ENCODE results near the gene BCL10. TPM values are rescaled to one million over a fixed set of nuclear protein-coding genes. Genes with fewer than 3 reads are reported as not detected.

BCL10 gene
- total RNA-seq, 1 donor from 2014 or later, result 54.9 TPM

DNA sequence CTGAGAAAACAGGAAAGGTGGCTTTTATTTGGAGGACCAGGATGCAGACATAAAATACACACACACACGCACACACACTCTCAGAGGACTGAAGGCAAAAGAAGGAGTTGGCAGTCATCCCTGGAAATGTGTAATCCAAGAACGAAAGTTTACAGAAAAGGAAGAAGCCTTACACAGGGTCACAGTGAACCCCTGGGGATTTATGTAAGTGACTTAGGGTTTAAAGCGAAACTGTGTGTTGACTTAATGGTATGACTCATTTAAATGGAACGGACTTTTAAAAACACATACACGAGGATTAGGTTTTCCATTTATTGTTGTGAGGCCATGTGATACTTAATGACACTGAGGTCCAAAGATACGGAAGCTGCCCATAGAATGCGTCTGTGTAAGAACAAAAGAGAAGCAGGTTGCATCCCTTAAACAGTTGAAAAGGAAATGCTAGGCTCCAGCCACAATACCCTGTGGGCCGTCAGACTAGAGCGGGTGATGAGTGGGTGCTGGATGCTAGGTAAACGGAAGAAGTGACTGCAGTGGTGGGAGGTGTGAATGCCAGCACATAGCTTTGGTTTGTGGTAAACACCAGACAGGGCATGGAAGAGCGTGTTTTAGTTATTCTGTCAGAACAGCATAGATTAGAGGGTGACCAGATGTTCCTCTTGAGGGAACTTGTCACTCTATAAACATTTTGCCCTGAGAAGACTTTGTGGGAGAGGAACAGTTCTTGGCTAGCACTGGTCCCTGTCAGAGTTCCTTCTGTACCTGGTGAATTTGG is 21.6 kb upstream of the BCL10 start:
- peak; percentile 100 for DNase-seq (ENCODE audit: low read depth, low spot score)

DNA sequence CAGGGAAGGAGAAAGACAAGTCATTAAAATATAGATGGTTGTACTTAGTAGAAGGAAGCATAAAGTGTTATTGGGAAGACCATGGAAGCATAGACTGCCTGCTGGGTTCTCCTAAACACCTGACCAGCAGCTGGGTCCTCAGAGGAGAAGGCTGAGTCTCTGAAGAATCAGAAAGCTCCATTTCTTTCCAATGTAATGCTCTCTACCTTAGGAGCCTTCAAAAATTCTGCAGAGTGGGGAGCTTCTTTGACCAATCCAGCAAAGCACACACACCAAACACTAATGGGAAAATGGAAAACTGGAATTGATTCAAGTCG is 21.1 kb upstream of the BCL10 start:
- no peak for DNase-seq (ENCODE audit: low read depth, low spot score)

DNA sequence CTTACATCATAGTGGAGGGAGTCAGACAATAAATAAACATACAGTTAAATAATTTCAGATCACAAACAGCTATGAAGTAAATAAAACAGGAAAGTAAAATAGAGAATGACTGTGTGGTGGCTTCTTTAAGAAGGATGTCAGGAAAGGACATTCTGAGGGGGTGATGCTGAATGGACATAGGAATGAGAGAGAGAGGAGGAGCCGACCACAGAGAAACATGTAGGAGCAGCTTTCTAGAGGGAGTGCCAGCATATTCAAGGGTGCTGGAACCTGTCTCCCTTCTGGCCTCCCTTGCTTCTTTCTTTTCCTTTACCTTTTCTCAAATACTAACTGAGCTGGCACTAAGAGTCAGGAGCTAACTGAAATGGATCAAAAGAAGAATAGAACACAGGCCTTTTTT is 20.5 kb upstream of the BCL10 start:
- no peak for DNase-seq (ENCODE audit: low read depth, low spot score)

DNA sequence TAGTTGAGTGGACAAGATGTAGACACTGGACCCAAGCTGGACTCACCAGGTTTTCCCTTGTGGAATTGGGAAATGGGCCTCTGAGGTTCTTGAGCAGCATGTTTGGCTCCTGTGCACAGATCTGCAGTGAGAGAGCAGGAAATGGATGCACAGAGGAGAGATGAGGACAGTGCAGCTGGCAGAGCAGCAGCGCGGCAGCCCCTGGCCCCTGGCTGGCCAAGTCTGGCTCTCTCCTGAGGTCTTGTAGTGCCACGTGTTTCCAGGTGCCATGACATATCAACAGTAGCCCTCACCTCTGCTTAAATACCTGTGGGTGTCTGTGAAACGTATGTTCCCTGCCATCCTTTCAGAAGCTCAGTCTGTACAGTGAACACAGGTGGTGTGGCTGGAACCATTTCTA is 19.2 kb upstream of the BCL10 start:
- DNase-seq (ENCODE audit: low read depth, low spot score), result no peak

DNA sequence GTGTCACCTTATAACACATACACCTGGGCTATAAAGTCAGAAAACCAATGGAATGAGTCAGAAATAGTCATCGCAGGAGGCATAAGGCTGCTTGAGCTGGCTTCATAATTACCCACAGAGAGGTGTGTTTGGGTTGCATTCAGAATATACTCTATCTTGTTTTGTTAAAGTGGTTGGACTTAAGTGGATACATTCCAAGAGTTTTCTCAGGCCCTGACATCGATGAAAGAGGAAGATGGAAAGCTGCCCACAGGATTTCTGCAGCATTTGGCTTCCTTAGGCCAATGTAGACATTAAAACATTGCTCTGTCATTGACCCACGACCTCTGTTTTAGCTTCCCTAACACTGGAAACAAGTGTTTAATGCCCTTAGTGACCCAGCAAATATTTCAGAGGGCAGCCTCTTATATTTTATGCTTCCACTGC is 18.6 kb upstream of the BCL10 start:
- peak; percentile 81 for DNase-seq (ENCODE audit: low read depth, low spot score)

DNA sequence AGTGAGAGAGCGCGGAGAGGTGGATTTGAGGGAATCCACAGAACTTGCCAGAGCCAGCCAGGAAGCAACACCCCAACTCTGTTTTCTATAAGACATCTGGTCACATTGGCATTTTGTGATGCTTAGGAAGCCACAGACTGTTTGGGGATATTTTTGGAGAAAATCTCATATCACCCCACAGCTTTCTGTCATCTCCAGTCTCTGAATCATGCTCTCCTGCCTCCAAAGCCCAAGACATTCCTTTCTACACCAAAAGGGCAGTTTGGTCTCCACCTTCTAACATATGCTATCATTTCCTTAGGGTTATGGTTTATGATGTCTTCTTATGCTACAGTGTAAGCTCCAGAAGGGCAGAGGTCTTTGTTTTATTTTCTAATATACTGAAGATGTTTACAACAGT is 14.4 kb upstream of the BCL10 start:
- no peak for DNase-seq (ENCODE audit: low read depth, low spot score)

DNA sequence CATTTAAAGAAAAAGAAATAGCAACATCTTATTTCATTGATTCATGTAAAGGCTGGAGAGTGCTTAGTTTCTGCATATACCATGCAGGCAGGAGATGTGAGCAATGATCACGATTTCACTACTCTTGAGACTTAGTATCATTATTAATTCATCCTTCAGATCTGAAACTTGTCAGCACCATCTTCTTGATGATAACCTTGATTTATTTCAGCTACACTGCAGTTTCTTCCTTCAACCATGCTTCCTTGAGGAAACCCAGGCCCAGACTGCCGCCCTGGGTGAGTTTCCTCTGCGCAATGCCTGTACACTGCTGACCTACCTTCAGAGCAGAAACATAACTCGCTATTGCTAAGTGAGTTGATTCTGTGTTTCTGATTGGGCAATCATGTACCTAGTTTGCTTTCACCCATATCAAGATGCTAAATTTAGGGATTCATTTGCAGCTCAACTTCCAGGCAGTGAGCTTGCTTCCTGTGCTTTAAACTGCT is 13.5 kb upstream of the BCL10 start:
- DNase-seq (ENCODE audit: low read depth, low spot score), result no peak

DNA sequence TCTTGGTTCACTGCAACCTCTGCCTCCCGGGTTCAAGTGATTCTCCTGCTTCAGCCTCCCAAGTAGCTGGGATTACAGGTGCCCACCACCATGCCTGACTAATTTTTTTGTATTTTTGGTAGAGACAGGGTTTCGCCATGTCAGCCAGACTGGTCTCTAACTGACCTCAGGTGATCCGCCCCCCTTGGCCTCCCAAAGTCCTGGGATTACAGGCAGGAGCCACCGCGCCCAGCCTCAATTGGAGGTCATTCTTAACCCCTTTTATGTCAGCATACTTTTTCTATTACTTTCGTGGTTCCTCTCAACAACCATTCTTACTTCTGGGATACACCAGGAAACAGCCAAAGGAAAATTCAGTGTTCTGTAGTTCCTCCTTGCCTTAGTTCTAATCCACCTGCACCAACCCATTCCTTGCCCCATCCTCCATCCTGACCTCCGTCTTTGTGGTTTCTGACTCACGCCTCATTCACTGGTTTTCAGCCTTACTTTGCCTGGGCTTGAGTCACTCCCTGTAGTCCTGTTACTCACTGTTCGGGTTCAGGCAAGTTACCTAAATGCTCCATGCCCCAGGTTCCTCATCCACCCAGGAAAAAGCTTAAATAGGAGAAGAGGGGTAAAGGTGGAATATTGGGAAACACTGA is 12.9 kb upstream of the BCL10 start:
- DNase-seq (ENCODE audit: low read depth, low spot score), result no peak

DNA sequence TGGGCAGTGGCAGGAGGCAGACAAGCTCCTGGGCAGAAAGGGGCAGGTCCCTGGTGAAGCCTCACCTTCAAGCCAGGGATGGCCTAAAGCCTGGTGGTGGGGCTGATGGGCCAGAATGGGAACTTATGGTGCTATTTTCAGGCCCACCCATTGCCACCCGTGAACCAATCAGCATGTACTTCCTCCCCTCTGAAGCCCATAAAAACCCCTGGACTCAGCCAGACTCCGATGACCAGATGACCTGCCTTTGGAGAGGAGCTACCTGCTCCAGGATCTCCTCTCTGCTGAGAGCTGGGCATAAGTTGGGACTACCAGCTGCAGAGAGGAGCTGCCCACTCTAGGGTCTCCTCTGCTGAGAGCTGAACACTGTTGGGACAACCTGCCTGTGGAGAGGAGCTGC is 7.8 kb upstream of the BCL10 start:
- DNase-seq (ENCODE audit: low read depth, low spot score), result no peak

DNA sequence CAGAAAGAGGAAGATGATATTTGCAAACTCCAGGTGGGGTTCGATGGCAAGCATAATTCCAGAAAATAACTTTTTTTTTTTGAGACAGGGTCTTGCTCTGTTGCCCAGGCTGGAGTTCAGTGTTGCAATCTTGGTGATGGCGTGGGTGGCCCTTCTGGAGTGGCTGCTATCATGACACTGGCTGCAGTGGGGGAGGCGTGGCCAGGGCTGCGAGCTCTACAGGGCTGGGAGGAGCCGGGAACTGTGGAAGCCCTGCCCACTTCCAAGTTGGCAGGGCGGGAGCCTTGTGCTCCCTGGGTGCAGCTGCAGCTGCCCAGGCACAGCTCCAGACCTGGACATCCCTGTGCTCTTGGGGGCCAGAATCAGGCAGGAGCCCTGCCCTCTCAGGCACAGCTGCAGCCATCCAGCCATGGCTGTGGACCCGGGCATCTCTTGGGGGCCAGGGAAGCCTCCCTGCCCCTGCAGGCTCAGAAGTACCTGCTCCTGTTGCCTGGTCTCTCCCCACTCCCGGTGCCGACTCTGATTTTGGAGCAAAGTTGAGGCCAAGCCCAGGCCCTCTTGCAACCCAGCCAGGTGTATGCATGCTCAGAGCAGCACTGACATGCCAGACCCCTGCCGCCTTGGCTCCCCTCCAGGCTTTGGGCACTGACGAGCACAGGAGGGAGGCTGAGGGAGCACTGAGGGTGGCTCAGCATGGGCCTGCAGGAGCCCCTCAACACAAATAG is 7.2 kb upstream of the BCL10 start:
- DNase-seq (ENCODE audit: low read depth, low spot score), result no peak

DNA sequence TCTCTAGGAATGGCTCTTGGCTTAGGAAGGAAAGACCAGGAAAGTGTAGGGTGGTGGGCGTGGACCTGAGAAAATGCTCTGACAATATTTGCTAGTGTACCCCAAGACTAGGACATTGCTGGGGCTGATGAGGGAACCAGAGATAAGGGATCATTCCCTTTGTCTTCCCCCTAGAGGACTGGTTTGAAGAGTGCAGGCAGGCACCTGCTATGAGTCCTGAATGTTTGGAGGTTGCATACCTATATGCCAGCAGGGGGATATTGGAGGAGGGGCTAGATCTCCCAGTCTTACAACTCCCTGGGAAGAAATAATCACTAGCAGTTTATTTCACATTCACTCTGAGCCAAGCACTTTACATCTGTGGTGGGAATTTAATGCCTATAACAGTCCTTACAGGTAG is 6.0 kb upstream of the BCL10 start:
- no peak for DNase-seq (ENCODE audit: low read depth, low spot score)

DNA sequence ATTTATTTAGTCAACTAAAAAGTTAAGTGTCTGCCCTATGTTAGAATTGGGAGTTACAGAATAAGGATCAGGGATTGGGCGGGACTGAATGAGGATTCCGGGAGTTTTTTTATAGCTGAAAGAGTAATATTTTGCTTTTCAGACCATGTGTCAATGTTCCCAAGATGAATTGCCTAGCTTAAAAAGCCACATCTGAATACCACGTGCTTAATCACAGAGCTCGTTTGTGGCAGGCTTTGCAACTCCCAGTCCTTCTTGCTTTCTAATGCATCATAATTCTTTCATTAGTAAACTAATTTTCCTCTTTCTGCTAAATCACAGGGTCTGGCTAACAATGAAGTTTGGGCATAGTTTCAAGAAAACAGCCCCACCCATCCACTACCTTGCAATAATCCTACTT is 4.2 kb upstream of the BCL10 start:
- no peak for DNase-seq (ENCODE audit: low read depth, low spot score)

DNA sequence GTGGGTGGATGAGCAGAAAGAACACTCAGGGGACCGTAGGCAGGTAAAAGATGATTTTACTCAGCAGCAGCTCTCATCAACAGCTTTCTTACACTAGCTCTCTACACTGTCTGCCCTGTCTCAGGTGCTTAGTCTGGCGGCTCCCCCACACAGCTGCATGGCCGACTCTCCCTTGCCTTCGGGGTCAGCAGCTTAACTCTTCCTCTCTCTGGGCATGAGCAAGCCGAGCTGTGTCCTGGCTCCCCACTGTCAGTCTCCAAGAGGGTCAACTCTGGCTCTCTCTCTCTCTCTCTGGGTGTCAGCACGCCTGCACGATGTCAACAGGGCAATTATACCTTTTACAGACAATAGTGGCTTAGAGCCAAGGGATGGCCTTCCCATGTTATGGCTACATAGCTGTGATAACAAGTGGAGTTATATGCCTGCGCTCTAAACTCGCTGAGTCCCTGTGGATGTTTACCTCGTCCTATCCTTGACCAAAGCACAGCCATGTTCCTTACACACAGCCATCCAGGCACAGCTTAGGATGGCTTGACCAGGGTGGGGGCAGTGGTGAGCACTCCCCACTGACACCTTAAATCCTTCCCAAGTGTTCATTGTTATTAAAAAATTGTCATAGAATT is 3.1 kb upstream of the BCL10 start:
- no peak for DNase-seq (ENCODE audit: low read depth, low spot score)

DNA sequence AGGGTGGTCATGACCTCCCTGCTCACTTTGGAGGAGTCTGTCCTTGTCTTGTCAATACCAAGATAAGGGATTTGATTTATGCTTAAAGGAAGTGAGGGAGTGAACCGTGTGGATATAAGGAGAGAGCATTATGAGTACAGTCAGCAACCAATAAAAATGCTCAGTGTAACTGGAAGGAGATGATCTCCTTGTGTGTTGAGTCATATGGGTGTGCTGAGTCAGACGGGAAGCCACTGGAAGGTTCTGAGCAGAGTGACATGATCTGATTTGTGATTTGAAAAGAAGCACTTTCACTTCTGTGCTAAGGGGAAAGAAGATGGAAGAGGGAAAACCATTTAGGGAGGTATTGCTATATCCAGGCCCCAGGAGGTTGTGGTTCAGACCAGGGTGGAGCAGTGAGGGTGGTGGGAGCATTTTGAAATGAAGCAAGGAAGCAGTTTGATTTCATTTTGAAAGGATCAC is 2.5 kb upstream of the BCL10 start:
- DNase-seq (ENCODE audit: low read depth, low spot score), result peak; percentile 90

DNA sequence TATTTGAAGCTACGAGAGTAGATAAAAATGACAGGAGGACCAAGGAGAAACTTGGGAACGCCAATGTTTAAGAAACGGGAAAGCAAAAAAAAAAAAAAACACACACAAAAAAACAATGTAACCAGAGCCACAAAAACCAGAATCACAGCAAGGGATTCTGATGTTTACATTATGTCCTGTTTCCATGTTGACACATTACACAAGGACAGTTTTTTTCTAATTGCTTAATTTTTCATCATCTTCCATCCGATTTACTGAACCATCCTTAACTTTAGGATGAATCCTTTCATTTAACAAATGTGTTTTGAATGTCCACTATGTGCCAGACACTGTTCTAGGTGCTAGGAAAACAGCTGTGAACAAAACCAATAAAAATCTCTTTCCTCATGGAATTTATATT is 1.4 kb upstream of the BCL10 start:
- no peak for DNase-seq (ENCODE audit: low read depth, low spot score)

DNA sequence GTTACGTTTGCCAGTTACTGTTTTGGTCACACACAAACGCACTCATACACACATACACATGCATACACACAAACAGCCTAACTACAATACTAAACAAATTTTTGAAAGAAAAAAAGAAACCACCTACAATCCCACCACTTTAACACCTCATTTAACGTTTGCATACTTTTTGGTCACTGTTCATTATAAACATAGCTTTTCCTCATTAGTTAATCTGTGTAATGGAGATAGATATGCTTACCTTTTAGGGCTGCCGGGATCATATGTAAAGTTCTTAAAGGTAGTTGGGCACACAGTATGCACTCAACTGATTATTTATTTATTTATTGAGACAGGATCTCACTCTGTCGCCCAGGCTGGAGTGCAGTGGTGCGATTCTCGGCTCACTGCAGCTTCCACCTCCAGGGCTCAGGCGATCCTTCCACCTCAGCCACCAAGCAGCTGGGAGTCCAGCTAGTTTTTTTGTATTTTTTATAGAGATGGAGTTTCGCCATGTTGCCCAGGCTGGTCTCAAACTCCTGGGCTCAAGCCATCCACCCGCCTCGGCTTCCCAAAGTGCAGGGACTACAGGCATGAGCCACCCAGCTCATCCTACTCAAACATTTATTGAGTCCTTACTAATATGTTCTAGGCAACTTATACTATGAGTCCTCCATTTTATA is 677 bp upstream of the BCL10 start:
- DNase-seq (ENCODE audit: low read depth, low spot score), result no peak

DNA sequence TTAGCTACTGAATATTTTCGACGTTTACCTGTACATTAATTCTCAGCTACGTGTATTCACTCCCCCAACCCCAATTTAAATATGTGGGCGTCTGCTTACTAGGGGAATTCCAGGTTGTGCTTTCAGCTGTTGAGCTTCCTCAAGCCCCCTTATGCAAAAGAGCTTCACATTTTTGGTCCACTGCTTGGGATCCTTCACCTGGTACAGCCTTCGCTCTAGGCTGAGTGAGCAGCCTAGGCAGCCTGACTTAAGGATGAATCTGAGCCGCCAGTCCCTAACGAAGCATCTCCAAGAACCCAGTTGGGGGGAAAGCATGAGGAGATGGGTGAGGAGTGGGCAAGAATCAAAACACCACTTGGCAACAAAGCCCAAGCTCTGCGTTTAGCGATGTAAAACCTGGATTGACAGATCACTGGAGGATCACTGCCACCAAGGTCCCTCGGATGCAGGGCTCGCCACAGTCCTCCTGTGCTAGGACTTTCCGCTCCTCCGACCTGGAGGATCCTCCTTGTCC is 674 bp downstream of the BCL10 start:
- no peak for DNase-seq (ENCODE audit: low read depth, low spot score)

DNA sequence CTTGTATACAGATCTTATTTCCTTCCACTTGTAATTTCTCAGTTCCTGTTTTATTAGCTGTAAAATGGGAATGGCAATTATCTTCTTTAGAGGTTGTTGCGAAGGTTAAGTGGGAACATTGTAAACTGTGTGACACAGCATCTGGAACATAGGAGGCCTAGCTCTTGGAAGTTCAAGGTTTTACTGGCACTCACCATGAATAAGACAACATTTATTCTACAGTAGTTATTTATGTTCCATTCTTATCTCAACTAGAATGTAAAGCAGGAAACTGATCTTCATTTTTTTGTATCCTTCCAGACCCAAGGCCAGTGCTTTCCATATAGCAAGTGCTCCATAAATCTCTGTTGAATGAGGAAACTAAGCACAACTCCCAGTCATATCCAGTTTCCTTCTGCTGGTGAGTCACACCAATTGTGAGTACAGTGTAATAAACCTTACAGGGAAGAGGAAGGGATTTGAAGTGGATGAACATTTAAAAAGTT is 1.4 kb downstream of the BCL10 start:
- DNase-seq (ENCODE audit: low read depth, low spot score), result peak; percentile 69

DNA sequence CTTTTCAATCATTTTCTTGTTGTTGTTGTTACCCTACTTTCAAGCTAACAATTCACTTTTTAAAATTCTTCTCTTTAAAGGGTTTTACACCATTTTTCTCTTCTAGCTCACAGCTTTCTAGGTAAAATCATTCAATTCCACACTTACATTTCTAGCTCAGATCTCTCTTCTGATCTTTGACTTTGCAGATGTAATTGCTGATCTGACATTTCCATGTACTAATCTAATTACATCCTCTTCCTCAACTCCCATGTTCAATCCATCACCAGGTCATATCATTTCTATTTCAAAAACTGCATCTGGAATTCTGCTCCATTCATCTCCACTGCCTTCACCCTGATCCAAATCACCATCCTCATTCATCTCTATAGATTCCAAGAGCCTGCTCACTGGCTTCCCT is 3.0 kb downstream of the BCL10 start:
- DNase-seq (ENCODE audit: low read depth, low spot score), result no peak

DNA sequence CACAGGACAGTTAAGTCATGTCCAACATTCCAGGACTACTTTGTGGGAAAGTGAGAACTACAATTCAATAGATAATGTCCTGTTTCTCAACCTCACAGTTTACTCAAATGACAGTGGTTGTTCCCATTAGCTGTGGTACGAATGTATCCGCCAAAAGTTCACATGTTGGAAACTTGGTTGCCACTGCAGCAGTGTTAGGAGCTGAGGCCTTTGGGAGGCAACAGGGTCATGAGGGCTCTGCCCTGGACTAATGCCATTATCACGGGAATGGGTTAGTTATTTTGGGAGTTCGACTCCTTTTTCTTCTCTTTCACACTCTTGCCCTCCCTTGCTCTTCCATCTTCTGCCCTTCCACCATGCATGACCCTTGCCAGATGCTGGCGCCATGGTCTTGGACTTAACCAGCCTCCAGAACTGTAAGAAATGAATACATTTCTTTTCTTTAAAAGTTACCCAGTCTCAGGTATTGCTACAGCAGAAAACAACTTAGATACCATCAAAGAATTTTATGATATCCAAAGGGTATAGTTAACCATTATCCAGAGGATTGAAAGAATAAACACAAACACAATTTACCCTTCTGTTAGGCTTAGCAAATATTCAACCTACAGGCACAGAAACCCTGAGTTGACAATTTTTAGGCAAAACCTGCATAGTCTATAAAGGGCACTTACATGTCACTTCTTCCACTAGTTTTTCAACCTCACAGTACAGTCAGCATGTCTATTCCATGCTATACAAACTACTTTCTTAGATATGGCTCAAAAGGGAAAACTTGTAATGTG is 7.4 kb downstream of the BCL10 start:
- DNase-seq (ENCODE audit: low read depth, low spot score), result no peak
